SIG-M5 treated with dmso at 0.1 percent for 504 hours (cell line): Measurements from ENCODE around the gene TOMT.
"Not testable (repeated sequence)": the region's sequence is repeated elsewhere in the genome, so short reads cannot be mapped to it uniquely, and the experiment has no call there.

Experiments used
- DNase-seq: peaks from one replicate; lab custom pipeline; 2025; ENCODE audit not compliant: unreplicated experiment; lab: John Stamatoyannopoulos, UW

Gene TOMT

DNA sequence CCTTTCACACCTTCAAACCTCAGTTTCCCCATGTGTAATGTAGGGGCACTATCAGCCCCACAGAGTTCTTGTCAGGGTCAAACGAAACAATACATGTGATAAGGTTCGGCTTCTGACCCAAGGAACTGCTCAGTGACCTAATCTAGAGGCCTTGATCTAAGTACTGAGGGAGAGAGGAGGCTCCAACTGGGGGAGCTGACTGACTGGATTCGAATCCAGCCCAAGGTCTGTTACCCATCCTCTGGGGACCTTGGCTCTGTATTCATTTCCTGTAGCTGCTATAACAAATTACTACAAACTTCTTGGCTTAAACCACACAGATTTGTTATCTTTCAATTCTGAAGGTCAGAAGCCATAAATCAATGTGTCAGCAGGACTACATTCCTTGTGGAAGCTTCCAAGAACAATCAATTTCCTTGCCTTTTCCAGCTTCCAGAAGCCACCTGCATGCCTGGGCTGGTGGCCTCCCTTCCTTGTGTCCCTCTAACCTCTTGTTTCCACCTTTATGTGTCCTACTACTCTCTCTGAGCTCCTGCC is 17.5 kb downstream of the TOMT start:
- no peak for DNase-seq

DNA sequence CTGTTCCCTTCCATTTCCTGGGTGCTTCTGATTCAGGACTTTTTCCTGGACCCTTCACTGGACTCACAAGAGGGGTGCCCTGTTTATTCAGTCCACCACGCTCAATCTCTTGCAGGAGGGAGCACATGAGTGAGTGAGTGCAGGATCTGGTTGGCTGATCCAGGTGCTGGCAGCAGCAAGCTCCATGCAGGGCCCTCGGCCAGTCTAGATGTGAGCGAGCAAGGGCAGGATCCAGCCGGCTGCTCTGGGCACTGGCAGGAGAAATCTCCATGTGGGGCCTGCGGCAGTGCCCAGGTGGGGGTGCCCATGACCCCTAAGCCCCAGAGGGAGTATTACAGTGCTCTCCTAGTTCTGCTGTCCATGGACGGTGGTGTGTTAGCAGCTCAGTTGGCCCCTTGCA is 18.3 kb downstream of the TOMT start:
- no peak for DNase-seq

DNA sequence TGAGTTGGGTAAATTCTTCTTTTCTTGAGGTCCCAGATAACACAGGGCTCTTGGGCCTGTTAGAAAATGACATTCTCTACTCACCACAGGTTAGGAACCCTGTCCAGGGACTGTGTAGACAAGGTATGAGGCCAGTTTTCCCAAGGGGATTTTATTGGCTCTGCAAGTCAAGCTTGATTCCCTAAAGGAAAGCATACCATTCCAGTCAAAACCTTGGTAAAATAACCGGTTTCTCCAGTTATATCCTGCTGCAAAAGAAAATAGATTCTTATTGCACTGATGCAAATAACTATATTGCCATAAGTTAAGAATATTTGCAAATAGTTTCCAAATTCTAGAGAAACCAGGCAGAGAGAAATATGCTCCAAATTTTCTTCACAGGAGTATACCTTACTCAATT is 20.2 kb downstream of the TOMT start:
- no peak for DNase-seq

DNA sequence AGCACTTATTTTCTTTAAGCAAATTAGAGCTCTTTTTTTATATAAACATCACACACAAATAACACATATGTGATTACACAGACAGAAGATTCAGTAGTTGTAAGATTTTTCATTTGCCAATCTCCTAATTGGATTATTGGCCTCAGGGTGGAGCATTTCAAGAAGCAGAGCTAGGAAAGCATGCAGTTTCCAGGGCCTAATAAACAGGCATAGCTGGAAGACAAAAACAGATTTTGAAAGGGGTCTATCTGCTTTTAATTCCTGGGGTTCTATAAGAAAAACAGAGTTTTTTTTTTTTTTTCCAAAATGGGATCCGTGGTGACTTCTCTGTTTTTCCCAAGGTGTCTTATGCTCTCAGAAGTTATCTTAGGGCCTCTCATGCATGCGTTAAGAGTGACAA is 22.2 kb downstream of the TOMT start:
- DNase-seq = no peak

DNA sequence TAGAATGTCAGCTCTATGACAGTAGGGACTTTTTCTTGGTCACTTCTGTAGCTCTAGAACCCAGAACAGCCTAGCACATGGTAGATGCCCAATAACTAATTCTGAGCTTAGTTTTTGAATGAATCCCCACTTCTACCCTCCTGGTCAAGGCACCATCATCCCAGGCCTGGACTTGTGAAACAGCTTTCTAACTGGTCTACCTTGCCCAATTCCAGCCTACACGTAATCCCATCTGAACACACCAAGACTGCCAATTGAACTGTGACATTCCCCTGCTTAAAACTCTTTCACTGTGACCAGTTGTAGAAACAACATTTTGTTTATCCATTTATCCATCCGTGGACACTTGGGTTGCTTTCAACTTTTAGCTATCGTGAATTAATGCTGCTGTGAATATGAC is 23.7 kb downstream of the TOMT start:
- DNase-seq = no peak

DNA sequence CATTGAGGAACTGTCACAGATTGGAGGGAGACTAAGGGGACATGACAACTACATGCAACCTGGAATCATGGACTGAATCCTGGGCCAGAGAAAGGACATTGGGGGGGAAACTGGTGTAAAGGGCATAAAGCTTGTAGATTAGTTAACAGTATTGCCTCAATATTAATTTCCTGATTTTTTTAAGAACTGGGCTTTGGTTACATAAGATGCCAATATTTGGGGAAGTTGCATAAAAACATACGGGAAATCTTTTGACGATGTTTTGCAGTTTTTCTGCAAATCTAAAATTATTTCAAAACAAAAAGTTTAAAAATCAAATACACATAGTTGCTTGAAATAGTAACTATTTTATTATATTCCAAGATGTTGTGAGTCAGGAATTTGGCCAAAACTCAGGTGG is 26.9 kb downstream of the TOMT start:
- peak; percentile 8 for DNase-seq

DNA sequence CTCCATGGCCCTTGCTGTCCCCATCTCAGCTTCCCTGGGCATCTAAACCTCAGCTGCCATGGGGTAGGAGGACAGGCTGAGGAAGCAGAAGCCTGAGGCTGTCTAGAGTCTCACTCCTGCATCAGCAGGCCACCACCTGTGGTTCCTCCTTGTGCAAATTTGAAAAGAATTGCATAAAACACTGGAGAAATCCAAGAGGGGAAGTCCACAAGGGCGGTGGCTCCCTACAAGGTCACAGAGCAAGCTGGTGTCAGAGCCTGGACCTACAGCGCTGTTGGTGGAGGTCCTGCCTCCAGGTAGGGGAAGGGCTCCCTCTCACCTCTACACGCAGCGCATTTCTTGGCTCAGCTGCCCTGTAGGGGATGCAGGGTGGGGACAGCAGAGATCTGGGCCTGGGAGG is 29.7 kb downstream of the TOMT start, which contains the start of gene FOLR3:
Gene FOLR3, plus strand, starts transcription at position 253 of the 400 bp plus-strand sequence. CDS start 228 bp downstream, outside the sequence.
- DNase-seq = not testable (repeated sequence)

DNA sequence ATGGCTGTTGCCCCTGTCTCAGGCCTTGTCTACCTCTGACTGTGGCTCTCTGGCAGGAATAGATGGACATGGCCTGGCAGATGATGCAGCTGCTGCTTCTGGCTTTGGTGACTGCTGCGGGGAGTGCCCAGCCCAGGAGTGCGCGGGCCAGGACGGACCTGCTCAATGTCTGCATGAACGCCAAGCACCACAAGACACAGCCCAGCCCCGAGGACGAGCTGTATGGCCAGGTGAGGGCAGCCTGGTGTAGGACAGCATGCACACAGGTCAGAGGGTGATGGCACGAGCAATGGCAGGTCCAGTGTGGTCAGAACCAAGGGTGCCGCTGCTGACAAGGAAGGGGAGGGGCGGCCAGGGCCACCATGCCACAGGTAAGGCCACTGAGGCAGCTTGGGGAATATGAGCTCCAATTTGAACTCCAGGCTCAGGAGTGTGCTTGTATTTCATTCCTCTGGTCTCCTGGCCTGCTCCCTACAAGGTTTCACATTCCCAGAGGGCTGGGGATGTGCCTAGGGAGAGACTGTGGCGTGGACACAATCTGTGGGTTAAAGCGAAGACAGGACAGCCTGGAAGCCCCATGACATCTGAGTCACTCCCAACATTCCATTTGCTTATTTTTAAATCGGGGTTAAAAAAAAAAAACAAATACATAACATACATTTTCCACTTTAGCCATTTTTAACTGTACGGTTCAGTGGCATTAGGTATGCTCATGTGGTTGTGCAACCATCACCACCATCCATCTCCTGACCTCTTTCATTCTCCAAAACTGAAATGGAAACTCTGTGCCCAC is 30.4 kb downstream of the TOMT start:
- DNase-seq = no peak

DNA sequence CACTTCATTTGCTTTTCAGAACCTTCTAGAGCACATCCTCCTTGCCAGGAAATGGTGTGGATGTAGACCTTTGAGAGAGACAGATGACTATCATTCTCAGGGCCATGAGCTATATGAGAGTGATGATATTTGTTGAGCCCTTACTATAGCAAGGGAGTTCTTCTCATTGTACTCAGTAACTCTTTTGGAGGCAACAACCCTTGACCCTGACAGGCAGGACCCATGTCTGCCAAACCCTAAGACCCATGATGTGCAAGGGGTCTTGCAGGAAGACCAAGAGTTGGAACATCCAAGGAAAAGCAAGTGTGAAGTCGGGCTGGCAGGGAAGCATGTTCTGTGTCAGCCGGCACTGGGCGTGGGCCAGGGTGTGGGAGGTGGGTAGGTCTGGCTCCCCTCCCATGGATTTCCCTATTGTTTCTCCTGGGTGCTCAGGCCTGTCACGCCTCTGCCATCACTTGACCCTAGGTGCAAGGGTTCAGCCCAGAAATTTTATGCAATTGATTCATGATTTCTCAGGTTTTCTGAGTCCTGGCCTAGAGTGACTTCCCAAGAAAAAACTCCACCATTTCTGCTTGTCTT is 31.0 kb downstream of the TOMT start:
- DNase-seq = no peak

DNA sequence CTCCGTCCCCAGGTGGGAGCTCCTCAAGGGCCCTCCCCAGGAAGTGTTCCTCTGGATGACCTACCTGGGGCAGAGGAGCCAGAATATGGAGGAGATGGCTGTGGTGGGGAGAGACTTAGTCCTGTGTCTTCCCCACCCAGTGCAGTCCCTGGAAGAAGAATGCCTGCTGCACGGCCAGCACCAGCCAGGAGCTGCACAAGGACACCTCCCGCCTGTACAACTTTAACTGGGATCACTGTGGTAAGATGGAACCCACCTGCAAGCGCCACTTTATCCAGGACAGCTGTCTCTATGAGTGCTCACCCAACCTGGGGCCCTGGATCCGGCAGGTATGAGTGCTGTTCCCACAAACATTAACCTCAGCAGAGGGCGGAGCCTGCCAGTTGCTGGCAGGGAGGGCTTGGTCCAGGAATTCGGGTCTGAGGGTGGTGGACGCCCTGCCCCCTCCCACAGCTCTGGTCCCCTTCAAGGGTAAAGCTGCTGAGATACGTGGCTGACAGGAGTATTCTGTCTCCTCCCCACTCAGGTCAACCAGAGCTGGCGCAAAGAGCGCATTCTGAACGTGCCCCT is 33.2 kb downstream of the TOMT start:
- DNase-seq = no peak

DNA sequence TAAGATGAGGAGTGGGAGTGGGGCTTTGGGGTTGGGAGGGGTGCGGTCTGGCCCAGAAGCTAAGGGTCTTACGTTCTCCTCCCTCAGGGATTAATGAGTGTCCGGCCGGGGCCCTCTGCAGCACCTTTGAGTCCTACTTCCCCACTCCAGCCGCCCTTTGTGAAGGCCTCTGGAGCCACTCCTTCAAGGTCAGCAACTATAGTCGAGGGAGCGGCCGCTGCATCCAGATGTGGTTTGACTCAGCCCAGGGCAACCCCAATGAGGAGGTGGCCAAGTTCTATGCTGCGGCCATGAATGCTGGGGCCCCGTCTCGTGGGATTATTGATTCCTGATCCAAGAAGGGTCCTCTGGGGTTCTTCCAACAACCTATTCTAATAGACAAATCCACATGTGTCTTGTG is 33.8 kb downstream of the TOMT start:
- no peak for DNase-seq

DNA sequence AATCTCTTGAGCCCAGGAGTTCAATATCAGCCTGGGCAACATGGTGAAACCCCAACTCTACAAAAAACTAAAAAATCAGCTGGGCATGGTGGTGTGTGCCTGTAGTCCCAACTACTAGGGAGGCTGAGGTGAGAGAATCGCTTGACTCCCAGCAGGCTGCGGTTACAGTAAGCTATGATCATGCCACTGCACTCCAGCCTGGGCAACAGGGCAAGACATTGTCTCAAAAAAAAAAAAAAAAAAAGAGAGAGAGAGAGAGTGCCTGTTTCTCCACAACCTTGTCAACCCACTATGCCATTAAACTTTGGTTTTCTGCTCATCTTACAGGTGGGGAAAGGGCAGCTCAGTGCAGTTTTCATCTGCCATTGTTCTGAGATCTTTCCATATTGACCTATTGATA is 34.9 kb downstream of the TOMT start:
- no peak for DNase-seq

DNA sequence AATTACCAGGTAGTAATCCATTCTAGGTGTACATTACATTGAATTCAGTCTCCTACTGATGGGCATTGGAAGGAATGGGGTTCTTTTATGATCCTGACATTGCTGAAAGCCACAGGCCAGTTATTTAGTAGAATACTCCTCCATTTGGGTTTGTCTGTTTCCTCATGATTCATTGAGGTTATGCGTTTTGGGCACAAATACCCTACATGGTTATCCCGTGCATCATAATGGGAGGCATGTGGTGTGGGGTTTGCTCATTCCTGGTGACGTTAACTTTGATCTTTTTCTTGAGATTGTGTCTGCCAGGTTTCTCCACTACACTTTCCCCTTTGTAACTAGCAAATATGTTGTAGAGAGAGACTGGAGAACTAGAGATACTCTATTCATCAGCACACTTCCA is 35.3 kb downstream of the TOMT start:
- no peak for DNase-seq

DNA sequence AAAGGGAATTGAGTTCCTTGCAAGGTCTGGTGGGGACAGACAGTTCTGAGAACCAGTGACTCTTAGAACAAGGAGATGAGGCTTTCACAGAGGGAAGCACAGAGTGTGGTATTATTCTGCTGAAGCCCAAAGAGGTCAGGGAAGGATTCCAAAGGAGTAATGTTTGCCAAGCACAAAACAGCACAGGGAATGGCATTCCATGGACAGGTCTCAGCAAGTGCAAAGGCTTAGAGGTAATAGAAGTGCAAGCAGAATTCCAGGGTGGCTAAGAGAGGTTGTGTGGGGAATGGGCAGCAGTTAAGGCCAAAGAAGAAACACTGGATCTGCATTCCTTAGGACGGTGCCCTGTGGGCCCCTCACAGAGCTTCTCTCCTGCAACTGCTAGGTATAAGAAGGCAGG is 36.4 kb downstream of the TOMT start:
- not testable (repeated sequence) for DNase-seq

DNA sequence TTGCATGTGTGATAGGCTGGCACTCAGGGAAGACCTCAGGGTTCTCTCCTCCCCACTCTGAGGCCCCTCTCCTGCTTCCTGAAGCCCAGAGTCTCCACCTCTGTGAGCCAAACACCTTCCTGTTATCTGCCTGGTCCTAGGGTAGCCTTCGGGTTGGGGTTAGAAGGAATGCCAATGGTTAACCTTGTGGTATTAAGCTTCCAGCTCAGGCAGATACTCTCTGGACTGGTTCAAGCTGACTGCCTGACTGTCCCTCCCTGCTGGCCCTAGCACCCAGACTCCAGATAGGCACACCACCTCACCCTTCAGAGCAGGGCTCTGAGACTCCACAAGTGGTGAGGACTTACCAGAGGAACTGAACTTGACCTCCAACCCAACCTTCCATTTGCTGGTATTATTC is 36.8 kb downstream of the TOMT start:
- not testable (repeated sequence) for DNase-seq

DNA sequence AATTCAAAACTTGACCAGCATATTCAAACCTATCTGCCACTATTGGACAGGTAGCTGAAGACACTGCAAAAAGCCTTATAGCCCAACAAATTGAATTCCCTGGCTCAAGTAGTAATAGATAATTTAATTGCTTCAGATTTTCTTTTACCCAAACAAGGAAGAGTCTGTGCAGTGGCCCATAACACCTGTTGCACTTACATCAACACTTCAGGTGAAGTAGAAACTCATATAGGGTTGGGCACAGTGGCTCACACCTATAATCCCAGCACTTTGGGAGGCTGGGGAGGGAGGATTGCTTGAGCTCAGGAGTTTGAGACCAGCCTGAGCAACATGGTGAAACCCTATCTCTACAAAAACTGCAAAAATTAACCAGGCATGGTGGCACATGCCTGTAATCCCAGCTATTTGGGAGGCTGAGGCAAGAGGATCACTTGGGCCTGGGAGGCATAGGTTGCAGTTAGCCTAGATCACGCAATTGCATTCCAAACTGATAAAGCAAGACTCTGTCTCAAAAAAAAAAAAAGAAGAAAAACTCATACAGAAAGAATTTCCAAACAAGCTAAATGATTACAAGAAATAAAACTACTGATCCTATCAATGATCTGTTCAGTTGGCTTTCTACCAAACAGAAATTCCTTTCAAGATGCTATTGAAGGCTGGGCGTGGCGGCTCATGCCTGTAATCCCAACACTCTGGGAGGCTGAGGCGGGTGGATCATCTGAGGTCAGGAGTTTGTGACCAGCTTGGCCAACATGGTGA is 39.3 kb downstream of the TOMT start:
- no peak for DNase-seq

DNA sequence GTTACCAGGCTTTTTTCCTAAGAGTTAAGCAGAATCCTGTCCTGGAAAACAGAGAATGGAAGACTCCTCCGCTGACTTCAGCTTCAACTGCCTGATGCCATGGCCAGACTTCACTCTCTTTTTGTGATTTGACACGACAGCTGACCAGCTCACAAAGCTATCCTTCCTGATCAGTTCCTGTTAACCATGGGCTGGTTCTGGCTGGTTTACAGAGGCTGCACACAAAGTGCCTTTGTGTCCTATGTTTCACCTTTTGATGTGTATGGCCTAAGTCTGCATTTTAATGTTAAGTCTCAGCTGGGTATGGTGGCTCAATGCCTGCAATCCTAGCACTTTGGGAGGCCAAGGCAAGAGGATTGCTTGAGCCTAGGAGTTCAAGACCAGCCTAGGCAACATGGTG is 40.9 kb downstream of the TOMT start:
- no peak for DNase-seq

DNA sequence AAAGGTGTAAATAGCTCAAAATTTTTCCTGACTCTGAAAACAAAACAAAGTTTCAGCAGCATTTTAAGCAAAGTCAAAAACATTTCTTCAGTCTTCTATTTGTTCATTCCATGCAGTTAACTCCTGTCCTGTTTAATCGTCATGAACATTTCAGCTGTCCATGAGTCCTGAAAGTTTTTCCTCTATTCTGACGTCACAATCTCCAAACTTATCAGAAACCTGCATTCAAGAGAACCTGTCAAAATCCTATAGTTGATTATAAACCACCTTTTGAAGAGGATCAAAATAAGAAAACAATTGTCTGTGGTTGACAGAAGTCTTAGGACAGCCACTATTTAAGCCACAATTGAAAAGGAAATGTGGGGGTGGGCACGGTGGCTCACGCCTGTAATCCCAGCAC is 45.2 kb downstream of the TOMT start:
- DNase-seq = no peak

DNA sequence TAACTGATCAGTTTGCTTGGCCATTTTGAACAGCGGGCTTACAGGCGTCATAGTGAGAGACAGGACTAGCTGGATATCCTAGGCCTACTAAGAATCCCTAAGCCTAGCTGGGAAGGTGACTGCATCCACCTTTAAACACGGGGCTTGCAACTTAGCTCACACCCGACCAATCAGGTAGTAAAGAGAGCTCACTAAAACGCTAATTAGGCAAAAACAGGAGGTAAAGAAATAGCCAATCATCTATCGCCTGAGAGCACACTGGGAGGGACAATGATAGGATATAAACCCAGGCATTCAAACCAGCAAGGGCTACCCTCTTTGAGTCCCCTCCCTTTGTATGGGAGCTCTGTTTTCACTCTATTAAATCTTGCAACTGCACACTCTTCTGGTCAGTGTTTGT is 48.1 kb downstream of the TOMT start:
- not testable (repeated sequence) for DNase-seq

DNA sequence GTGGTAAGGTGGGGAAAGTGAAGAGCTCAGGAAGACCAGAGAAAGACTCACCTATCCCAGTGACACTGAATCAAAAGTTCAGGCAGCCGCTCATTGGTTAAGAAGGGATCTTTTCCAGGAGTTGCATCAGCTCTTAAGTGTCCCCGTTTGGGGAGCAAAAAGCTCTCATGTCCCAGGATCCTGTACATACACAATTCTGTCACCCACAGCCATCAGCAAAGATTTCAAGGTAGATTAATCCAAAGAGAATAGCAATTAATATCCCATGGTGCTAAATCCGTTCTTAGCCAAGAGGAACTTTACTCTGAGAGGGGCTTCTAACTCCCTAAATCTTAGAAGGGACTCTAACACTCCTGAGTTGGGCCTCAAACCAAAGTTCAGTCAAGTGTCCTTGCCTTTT is 49.1 kb downstream of the TOMT start:
- DNase-seq = no peak

DNA sequence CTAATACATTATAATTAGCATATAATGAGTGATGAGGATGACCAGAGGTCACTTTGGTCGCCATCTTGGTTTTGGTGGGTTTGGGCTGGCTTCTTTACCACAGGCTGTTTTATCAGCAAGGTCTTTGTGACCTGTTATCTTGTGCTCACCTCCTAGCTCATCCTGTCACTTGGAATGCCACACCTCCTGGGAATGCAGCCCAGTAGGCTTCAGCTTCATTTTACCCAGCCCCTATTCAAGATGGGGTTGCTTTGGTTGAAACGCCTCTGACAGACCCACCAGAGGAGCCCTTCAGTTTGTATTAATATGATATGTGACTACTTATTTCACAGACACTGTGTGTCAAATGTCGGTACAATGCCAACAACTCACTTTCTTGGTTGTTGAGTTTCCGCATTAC is 50.0 kb downstream of the TOMT start:
- no peak for DNase-seq

DNA sequence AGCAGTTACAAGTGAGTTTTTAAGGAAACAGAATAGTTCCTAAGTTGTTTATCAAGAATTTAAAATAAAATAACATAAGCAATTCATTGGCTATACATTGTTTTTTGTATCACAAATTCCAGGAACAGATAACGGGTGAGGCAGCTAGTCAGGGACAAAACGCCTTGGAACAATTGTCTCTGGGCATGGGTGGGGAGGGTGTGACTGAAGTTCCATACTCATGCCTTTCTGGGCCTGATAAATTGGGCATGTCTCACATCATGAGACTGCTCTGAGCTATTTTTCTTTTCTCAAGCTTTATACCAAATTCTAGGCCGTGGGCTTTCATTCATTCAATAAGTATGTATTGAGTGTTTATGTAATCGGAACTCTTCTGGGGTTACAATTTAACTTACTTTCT is 51.4 kb downstream of the TOMT start:
- no peak for DNase-seq
